Loucy (cell line): ENCODE results near the gene KIF17.

ENCODE experiments used
- CTCF ChIP-seq: fragments of 200-600 bp; sonication (generic); conservative IDR thresholded peaks from 2 replicates; pipeline ENCODE4 v1.5.1; 2014; ENCODE audit warnings: mild to moderate bottlenecking, antibody characterized with exemption, low read length
- EZH2phosphoT487 ChIP-seq: fragments of 200-600 bp; IDR thresholded peaks from 2 replicates; pipeline ENCODE4 v1.6.1; 2018; ENCODE audit warnings: antibody characterized with exemption, mild to moderate bottlenecking, moderate library complexity, borderline replicate concordance

GRCh38 chr1:20702416-20702815, 15.4 kb downstream of the KIF17 start:
- peak; percentile 56 for TF ChIP-seq CTCF
- TF ChIP-seq EZH2phosphoT487, result no peak
